Calu3 (cell line): ENCODE measurements around the gene LRRC28. TPM values are rescaled to one million over a fixed set of nuclear protein-coding genes. Genes with fewer than 3 reads are reported as not detected.
"Not testable (repeated sequence)": the region's sequence is repeated elsewhere in the genome, so short reads cannot be mapped to it uniquely, and the experiment has no call there.

Source experiments
- BruUV-seq: library from RNA; stranded (reverse); fragments of 400-500 nt; replicated peaks from 2 replicates; lab custom pipeline; 2021; lab: Mats Ljungman, UMichigan
- CTCF ChIA-PET: fragments of 300-600 bp; sonication (Branson Sonifier 250); formaldehyde crosslinking; loops from one replicate; lab custom pipeline; 2022; ENCODE audit warnings: antibody characterized with exemption; lab: Charles Lee
- DNase-seq: peaks from one replicate; pipeline ENCODE4 v3.0.0; 2022
- H3K27ac Mint-ChIP-seq: one replicate; pipeline ENCODE4 v1.8.0; 2022; ENCODE audit warnings: mixed read lengths; ENCODE audit not compliant: unreplicated experiment
- H3K27me3 Mint-ChIP-seq: one replicate; pipeline ENCODE4 v1.8.0; 2022; ENCODE audit warnings: mixed read lengths; ENCODE audit not compliant: unreplicated experiment
- H3K36me3 Mint-ChIP-seq: one replicate; pipeline ENCODE4 v1.8.0; 2022; ENCODE audit warnings: mild to moderate bottlenecking, moderate library complexity, mixed read lengths; ENCODE audit not compliant: insufficient read depth, unreplicated experiment
- H3K4me1 Mint-ChIP-seq: one replicate; pipeline ENCODE4 v1.8.0; 2022; ENCODE audit warnings: mild to moderate bottlenecking, low read depth, mixed read lengths; ENCODE audit not compliant: unreplicated experiment
- H3K4me3 Mint-ChIP-seq: one replicate; pipeline ENCODE4 v1.8.0; 2022; ENCODE audit warnings: mild to moderate bottlenecking, low read depth, moderate library complexity, mixed read lengths; ENCODE audit not compliant: unreplicated experiment
- H3K9me3 Mint-ChIP-seq: one replicate; pipeline ENCODE4 v1.8.0; 2022; ENCODE audit warnings: low read depth, mixed read lengths; ENCODE audit not compliant: unreplicated experiment
- intact Hi-C: fragments of 100-400 bp; cut with micrococcal nuclease; formaldehyde crosslinking; loops from one replicate; pipeline ENCODE4 v1.10.0; 2022; ENCODE audit not compliant: unreplicated experiment
- total RNA-seq: library from RNA; stranded (reverse); gene quantifications from 2 replicates; pipeline ENCODE4 v1.2.3, GENCODE V29; 2022
- TF ChIP-seq, protein P1 (sequence below): fragments of 200-600 bp; IDR thresholded peaks from one replicate; pipeline ENCODE4 v1.8.0; 2022; ENCODE audit warnings: antibody characterized with exemption; ENCODE audit not compliant: unreplicated experiment

LRRC28 gene
- total RNA-seq, 1 experiment from 2014 or later = 21.8 TPM

DNA sequence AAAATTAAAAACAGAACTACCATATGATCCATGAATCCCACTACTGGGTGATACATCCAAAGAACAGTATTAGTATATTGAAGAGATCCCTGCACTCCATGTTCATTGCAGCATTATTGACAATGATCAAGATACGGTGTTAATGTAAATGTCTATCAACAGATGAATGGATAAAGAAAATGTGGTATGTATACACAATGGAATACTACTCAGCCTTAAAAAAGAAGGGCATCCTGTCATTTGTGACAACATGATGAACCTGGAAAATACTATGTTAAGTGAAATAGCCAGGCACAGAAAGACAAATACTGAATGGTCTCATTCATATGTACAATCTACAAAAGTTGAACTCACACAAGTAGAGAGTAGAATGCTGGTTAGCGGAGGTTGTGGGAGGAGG, 18.5 kb upstream of the LRRC28 start:
- Mint-ChIP-seq H3K4me1 (no peaks in the 10 kb centered on the region), H3K36me3 (no peaks in the 10 kb centered on the region), H3K4me3 (no peak overlapping the region), H3K27me3 (no peaks in the 10 kb centered on the region), H3K27ac (no peak overlapping the region), H3K9me3 (peaks cover 3% of the 10 kb centered on the region)
- TF ChIP-seq, protein P1, sequence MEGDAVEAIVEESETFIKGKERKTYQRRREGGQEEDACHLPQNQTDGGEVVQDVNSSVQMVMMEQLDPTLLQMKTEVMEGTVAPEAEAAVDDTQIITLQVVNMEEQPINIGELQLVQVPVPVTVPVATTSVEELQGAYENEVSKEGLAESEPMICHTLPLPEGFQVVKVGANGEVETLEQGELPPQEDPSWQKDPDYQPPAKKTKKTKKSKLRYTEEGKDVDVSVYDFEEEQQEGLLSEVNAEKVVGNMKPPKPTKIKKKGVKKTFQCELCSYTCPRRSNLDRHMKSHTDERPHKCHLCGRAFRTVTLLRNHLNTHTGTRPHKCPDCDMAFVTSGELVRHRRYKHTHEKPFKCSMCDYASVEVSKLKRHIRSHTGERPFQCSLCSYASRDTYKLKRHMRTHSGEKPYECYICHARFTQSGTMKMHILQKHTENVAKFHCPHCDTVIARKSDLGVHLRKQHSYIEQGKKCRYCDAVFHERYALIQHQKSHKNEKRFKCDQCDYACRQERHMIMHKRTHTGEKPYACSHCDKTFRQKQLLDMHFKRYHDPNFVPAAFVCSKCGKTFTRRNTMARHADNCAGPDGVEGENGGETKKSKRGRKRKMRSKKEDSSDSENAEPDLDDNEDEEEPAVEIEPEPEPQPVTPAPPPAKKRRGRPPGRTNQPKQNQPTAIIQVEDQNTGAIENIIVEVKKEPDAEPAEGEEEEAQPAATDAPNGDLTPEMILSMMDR = no peak
- intact Hi-C loops = no loop called here
- BruUV-seq = no TSS peak
- no peak for DNase-seq
- CTCF ChIA-PET = no interaction called here

DNA sequence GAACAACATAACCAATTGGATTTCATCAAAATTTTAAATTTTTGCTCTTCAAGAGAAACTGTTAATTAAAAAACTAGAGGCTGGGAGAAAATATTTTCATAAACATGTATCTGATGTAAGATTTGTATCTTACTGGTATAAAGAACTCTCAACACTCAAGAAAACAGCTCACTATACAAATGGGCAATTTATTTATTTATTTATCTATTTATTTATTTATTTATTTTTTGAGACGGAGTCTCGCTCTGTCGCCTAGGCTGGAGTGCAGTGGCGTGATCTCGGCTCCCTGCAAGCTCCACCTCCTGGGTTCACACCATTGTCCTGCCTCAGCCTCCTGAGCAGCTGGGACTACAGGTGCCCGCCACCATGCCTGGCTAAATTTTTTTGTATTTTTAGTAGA, 17.1 kb upstream of the LRRC28 start:
- H3K27me3 Mint-ChIP-seq, BruUV-seq, CTCF ChIA-PET, intact Hi-C loops, DNase-seq, H3K4me1 Mint-ChIP-seq, H3K27ac Mint-ChIP-seq, H3K36me3 Mint-ChIP-seq, H3K9me3 Mint-ChIP-seq, H3K4me3 Mint-ChIP-seq: not testable (repeated sequence)

DNA sequence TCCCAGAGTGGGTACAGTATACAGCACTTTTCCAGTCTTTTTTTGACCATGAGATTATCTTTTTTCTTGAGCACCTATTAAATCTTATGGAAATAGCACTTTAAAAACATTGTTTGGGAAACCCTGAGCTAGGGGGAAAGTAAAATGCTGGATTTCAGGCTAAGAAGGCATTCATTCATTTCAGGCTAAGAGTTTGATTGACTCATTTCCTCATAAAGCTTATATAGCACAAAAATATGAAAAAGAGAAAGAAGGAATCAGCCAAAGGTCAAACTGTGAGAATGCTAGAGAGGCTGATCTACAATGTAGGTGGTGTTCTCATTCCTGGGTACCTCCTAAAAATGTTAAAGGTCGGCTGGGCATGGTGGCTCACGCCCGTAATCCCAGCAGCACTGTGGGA, 12.4 kb upstream of the LRRC28 start:
- H3K4me3 Mint-ChIP-seq = no peak overlapping the region
- TF ChIP-seq, protein P1 = no peak
- no peaks in the 10 kb centered on the region for H3K4me1 Mint-ChIP-seq
- CTCF ChIA-PET = no interaction called here
- intact Hi-C loops = no loop called here
- no peaks in the 10 kb centered on the region for H3K9me3 Mint-ChIP-seq
- BruUV-seq = no TSS peak
- DNase-seq = no peak
- no peaks in the 10 kb centered on the region for H3K27me3 Mint-ChIP-seq
- no peaks in the 10 kb centered on the region for H3K36me3 Mint-ChIP-seq
- no peak overlapping the region for H3K27ac Mint-ChIP-seq

DNA sequence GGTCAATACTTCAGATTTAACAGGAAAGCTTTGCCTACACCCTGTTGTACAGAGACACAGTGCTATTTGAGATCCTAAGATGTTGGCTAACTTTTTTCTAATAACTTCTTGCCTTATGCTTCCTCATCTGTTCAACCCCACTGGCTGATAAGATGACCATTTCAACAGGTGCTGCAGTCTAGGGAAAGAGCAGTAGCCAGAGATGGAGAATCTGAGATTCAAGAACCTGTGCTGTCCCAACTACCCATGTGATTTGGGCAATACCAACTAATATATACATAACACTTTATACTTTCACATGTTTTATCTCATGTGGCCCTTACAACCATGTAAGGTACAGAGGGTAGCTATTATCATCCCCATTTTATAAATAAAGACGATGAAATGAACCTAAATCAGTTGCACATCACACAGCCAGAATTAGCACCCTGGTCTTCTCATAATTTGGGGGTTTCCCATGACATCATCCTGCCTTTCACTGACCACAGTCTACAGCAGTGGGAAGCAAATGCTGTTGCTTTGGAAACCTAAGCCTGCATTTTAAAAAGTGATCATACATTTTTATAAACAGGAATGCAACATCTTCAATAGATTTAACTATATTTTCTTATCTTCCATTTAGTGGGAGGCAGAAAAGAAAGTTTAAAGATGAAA, 11.6 kb upstream of the LRRC28 start:
- intact Hi-C loops = no loop called here
- DNase-seq = no peak
- Mint-ChIP-seq H3K4me1 (no peaks in the 10 kb centered on the region), H3K4me3 (no peak overlapping the region), H3K27me3 (no peaks in the 10 kb centered on the region), H3K9me3 (no peaks in the 10 kb centered on the region), H3K27ac (no peak overlapping the region), H3K36me3 (no peaks in the 10 kb centered on the region)
- TF ChIP-seq, protein P1 = no peak
- CTCF ChIA-PET = no interaction called here
- BruUV-seq = no TSS peak

DNA sequence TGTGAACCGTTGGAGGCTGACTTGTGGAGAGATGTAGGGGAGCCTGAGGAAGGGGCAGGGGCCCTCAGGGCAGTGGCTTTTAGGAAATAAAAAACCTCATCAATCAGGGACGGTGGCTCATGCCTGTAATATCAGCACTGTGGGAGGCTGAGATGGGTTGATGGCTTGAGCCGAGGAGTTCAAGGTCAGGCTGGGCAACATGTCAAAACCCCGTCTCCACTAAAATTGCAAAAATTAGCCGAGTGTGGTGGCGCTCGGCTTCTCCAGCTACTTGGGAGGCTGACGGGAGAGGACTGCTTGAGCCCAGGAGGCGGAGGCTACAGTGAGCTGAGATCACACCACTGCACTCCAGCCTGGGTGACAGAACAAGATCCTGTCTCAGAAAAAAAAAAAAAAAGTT, 9.5 kb upstream of the LRRC28 start:
- no peaks in the 10 kb centered on the region for H3K4me1 Mint-ChIP-seq
- no peak for DNase-seq
- H3K4me3 Mint-ChIP-seq = no peak overlapping the region
- H3K27me3 Mint-ChIP-seq = no peaks in the 10 kb centered on the region
- no TSS peak for BruUV-seq
- intact Hi-C loops = no loop called here
- CTCF ChIA-PET = interaction anchor here (0.6 kb wide), 1 partner anchor 446 kb away, joined by 3 read pairs; no protein-coding TSS in a partner anchor
- no peaks in the 10 kb centered on the region for H3K9me3 Mint-ChIP-seq
- no peak overlapping the region for H3K27ac Mint-ChIP-seq
- no peaks in the 10 kb centered on the region for H3K36me3 Mint-ChIP-seq
- TF ChIP-seq, protein P1 = no peak
